T-cell (primary cell): Measurements from ENCODE around the gene BMERB1. TPM values are rescaled to one million over a fixed set of nuclear protein-coding genes. Genes with fewer than 3 reads are reported as not detected.

ENCODE experiments used
- ATAC-seq, 4 experiments: fragments of 200-7000 bp in 3 of 4; fragments of 150-1000 bp in 1 of 4; cut with Tn5 transposase; replicated peaks in 1 of 4; 1 replicate in 3 of 4; 2 replicates in 1 of 4; pipeline ENCODE4 v1.10.0; 2021; ENCODE audit warnings: moderate library complexity in 3 of 4, mild to moderate bottlenecking in 2 of 4, moderate number of reproducible peaks in 1 of 4
- CTCF ChIA-PET, 2 donors: fragments of 300-600 bp; sonication (Branson Sonifier 250); formaldehyde crosslinking; loops; one replicate each; lab custom pipeline; 2022; ENCODE audit warnings: antibody characterized with exemption in 2 of 2; lab: Charles Lee
- POLR2A ChIA-PET, 2 donors: fragments of 300-600 bp; sonication (Branson Sonifier 250); formaldehyde crosslinking; loops; one replicate each; lab custom pipeline; 2022; ENCODE audit warnings: antibody characterized with exemption in 2 of 2; lab: Charles Lee
- DNase-seq, 35 experiments: peaks; one replicate each; pipeline versions ENCODE4 v3.0.0 to v3.0.0-alpha.2; 2013 to 2023
- H3K27ac ChIP-seq: one replicate; pipeline ENCODE4 v1.5.1; 2013; ENCODE audit warnings: low read length
- H3K27me3 ChIP-seq, 2 experiments: replicated peaks in 1 of 2; 1 replicate in 1 of 2; 2 replicates in 1 of 2; pipeline versions ENCODE4 v1.6.1 to v1.7.0; 2013; ENCODE audit warnings: low read length in 1 of 2, mixed read lengths in 1 of 2; ENCODE audit not compliant: control insufficient read depth in 2 of 2, insufficient read depth in 2 of 2; ENCODE audit errors: extremely low read depth in 1 of 2
- H3K36me3 ChIP-seq, 2 donors: 1 replicate in 1 of 2; 2 replicates in 1 of 2; pipeline versions ENCODE4 v1.6.1 to v1.7.0; 2013; ENCODE audit warnings: low read length in 1 of 2; ENCODE audit not compliant: control insufficient read depth in 2 of 2, insufficient read depth in 1 of 2; ENCODE audit errors: extremely low read depth in 1 of 2
- H3K4me1 ChIP-seq, 2 experiments: 1 replicate in 1 of 2; 2 replicates in 1 of 2; pipeline versions ENCODE4 v1.6.1 to v1.7.0; 2013; ENCODE audit warnings: low read length in 2 of 2, mixed read lengths in 1 of 2; ENCODE audit not compliant: insufficient read depth in 2 of 2, control insufficient read depth in 1 of 2; ENCODE audit errors: extremely low read depth in 1 of 2
- H3K4me3 ChIP-seq, 2 donors: 1 replicate in 1 of 2; 2 replicates in 1 of 2; pipeline versions ENCODE4 v1.5.1 to v1.7.0; 2013; ENCODE audit warnings: mild to moderate bottlenecking in 2 of 2, low read length in 1 of 2, moderate library complexity in 1 of 2; ENCODE audit not compliant: control insufficient read depth in 1 of 2; ENCODE audit errors: extremely low read depth in 1 of 2
- H3K9me3 ChIP-seq: 2 replicates; pipeline ENCODE4 v1.7.0; 2013
- H3K27ac Mint-ChIP-seq, 2 donors: one replicate each; pipeline ENCODE4 v1.8.0; 2020 to 2021; ENCODE audit warnings: mild to moderate bottlenecking in 2 of 2, mixed read lengths in 2 of 2
- H3K27me3 Mint-ChIP-seq, 2 donors: one replicate each; pipeline ENCODE4 v1.8.0; 2021 to 2022; ENCODE audit warnings: mixed read lengths in 2 of 2
- H3K36me3 Mint-ChIP-seq: one replicate; pipeline ENCODE4 v1.8.0; 2021; ENCODE audit warnings: mixed read lengths
- H3K4me1 Mint-ChIP-seq, 3 donors: one replicate each; pipeline ENCODE4 v1.8.0; 2020 to 2022; ENCODE audit warnings: mixed read lengths in 3 of 3, mild to moderate bottlenecking in 1 of 3
- H3K4me3 Mint-ChIP-seq, 3 donors: one replicate each; pipeline ENCODE4 v1.8.0; 2020 to 2022; ENCODE audit warnings: mild to moderate bottlenecking in 3 of 3, mixed read lengths in 3 of 3, moderate library complexity in 3 of 3
- H3K9me3 Mint-ChIP-seq, 3 donors: one replicate each; pipeline ENCODE4 v1.8.0; 2020 to 2022; ENCODE audit warnings: mixed read lengths in 3 of 3
- WGBS: methylation state at CpG from one replicate; pipeline ENCODE4 v1.1.5; 2013; ENCODE audit warnings: missing lambda C conversion rate; ENCODE audit not compliant: insufficient coverage; 5-methylcytosine and 5-hydroxymethylcytosine counted together
- total RNA-seq, 35 experiments: library from RNA in 6 of 35; stranded (reverse) in 6 of 35; fragments of 120-200 nt in 1 of 35; gene quantifications; one replicate each; pipeline versions ENCODE4 v1.2.1 to v1.2.4 and lab custom pipeline; 2013 to 2026

BMERB1 gene
- total RNA-seq, 5 donors from 2014 or later (not counting 1 experiment from before 2014, with no cell fraction given) = 2.1 to 9.6 (median 5.6) TPM

DNA sequence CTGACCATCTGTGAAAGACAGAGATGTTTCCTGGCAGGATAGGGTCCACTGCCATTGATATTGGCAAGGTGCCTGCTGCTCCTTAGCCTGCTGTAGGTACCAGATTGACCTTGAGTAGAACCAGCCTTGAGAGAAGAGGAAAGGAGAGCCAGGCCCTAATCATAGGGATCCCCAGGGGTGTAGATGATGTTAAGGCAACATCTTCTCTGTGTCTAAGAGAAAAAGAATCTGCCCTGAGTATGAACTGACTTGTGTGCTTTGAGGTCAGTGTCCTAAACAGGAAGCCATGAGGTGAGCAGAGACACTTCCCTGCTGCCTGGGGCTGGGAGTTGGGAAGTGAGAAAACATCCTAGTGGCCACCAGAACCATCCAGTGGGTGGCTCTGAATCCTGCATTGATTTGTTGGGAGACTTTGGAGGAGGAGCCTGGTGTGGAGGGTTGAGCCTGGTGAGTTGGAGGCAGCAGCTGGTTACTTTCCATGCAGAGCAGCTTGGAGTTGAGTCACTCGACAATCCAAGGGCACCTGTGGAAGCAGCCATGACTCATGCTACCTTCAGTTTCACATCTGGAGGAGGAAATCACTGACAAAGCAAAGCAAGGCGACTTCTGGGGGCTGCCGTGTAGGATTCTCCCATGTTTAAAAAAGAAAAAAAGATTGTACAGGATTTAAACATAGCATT, 47.8 kb downstream of the BMERB1 start:
- ChIA-PET POLR2A (no interaction called here), CTCF (no interaction called here)
- DNase-seq (no peak), ATAC-seq (no peak)
- Mint-ChIP-seq H3K9me3 (no peaks in the 10 kb centered on the region), H3K4me1 (peaks cover 0 to 4% (median 0%) of the 10 kb centered on the region in 3 donors), H3K27me3 (no peaks in the 10 kb centered on the region), H3K4me3 (no peak overlapping the region), H3K27ac (no peak overlapping the region), H3K36me3 (no peaks in the 10 kb centered on the region)
- no peaks in the 10 kb centered on the region for H3K27me3 ChIP-seq
- H3K27ac ChIP-seq = no peak overlapping the region
- no peaks in the 10 kb centered on the region for H3K9me3 ChIP-seq
- H3K4me1 ChIP-seq = no peaks in the 10 kb centered on the region
- WGBS = 17% methylated on average over 1 of the region's 3 CpGs
- no peaks in the 10 kb centered on the region for H3K36me3 ChIP-seq
- no peak overlapping the region for H3K4me3 ChIP-seq

DNA sequence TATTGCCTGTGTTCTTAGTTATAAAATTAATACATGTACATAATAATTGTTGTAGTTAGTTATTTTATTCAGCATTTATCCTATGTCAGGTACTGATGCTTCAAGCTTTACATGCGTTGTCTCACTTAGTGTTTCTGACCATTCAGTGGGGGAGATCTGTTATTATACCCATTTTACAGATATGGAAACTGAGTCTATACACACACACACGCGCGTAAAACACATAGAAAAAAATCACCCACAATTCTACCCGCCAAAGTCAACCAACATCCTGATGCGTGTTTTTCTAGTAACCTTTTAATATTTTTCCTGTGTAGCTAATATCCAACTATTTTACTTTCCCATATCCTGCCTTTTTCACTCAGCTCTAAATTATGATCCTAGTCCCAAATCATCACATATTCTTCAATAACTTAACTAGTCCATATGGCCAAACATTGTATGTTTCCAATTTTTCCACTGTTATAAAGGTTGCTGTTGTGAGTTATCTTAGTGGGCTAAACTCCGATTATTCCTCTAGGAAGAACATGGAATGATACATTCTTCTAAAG, 48.4 kb downstream of the BMERB1 start:
- Histone ChIP-seq H3K36me3 (no peaks in the 10 kb centered on the region), H3K9me3 (no peaks in the 10 kb centered on the region), H3K4me3 (no peak overlapping the region), H3K4me1 (no peaks in the 10 kb centered on the region), H3K27me3 (no peaks in the 10 kb centered on the region), H3K27ac (no peak overlapping the region)
- Mint-ChIP-seq H3K4me3 (no peak overlapping the region), H3K36me3 (no peaks in the 10 kb centered on the region), H3K27ac (no peak overlapping the region), H3K27me3 (no peaks in the 10 kb centered on the region), H3K9me3 (no peaks in the 10 kb centered on the region), H3K4me1 (peaks cover 0 to 4% (median 0%) of the 10 kb centered on the region in 3 donors)
- WGBS = 100% methylated on average over 4 of the region's 7 CpGs
- DNase-seq (no peak), ATAC-seq (no peak)
- POLR2A ChIA-PET = no interaction called here
- CTCF ChIA-PET = no interaction called here

DNA sequence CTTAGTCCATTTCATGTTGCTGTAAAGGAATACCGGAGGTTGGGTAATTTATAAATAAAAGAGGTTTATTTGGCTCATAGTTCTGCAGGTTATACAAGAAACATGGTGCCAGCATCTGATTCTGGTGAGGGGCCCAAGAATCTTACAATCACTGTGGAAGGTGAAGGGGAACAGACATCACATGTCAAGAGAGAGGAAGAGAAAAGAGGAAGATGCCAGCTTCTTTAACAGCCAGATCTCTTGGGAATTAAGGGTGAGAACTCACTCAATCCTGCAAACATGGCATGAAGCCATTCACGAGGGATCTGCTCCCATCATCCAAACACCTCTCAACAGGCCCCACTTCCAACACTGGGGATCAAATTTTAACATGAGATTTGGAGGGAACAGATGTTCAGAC, 49.5 kb downstream of the BMERB1 start:
- DNase-seq = no peak
- no peaks in the 10 kb centered on the region for H3K27me3 Mint-ChIP-seq
- no peak overlapping the region for H3K27ac Mint-ChIP-seq
- H3K4me3 Mint-ChIP-seq = no peak overlapping the region
- H3K36me3 Mint-ChIP-seq = no peaks in the 10 kb centered on the region
- H3K27ac ChIP-seq = no peak overlapping the region
- WGBS = 88% methylated on average over 1 of the region's 2 CpGs
- peaks cover 0 to 2% (median 0%) of the 10 kb centered on the region in 3 donors for H3K4me1 Mint-ChIP-seq
- no peaks in the 10 kb centered on the region for H3K4me1 ChIP-seq
- no peaks in the 10 kb centered on the region for H3K9me3 Mint-ChIP-seq
- ChIA-PET POLR2A (no interaction called here), CTCF (no interaction called here)
- no peaks in the 10 kb centered on the region for H3K27me3 ChIP-seq
- H3K4me3 ChIP-seq = no peak overlapping the region
- no peaks in the 10 kb centered on the region for H3K9me3 ChIP-seq
- no peak for ATAC-seq
- no peaks in the 10 kb centered on the region for H3K36me3 ChIP-seq

DNA sequence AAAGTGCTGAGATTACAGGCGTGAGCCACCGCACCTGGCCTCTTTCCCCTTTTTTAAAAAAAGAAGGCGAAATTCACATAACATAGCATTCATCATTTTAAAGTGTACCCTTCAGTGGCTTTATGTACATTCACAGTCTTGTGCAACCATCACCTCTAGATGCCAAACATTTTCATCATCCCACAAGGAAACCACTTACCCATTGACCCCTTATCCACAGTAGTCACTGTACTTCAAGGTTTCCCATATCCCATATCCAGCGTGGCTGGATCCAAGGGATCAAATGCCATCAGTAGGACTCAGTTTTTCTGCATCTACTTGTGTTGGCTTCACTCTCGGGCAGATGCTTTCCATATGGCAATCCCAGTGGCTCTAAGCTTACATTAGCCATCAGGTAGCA, 50.3 kb downstream of the BMERB1 start:
- H3K9me3 ChIP-seq = no peaks in the 10 kb centered on the region
- CTCF ChIA-PET = no interaction called here
- H3K27me3 ChIP-seq = no peaks in the 10 kb centered on the region
- no peak overlapping the region for H3K27ac Mint-ChIP-seq
- H3K36me3 Mint-ChIP-seq = no peaks in the 10 kb centered on the region
- WGBS = 90% methylated on average over 3 of the region's 5 CpGs
- DNase-seq (no peak), ATAC-seq (no peak)
- peaks cover 0 to 6% (median 3%) of the 10 kb centered on the region in 3 donors for H3K4me1 Mint-ChIP-seq
- POLR2A ChIA-PET = no interaction called here
- H3K27ac ChIP-seq = no peak overlapping the region
- no peaks in the 10 kb centered on the region for H3K27me3 Mint-ChIP-seq
- no peaks in the 10 kb centered on the region for H3K36me3 ChIP-seq
- H3K4me3 ChIP-seq = no peak overlapping the region
- H3K9me3 Mint-ChIP-seq = no peaks in the 10 kb centered on the region
- H3K4me1 ChIP-seq = no peaks in the 10 kb centered on the region
- H3K4me3 Mint-ChIP-seq = no peak overlapping the region

DNA sequence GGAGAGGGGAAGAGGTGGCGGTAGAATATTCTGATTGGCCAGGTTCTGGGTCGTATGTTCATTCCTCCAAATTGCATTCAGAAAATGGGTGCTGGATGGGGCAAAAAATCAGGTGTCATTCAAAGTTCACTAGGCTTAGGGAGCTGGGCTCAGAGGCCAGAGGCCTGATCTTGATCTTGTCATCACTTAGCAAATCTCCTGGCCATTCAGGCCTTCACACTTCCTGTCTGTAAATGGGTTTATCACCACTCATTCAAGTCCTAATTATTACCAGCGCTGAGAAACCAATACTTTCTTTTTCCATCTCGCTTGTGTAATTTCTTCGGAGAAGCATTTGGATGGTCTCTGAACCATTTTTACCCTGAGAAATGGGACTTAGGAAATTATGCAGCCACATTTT, 50.8 kb downstream of the BMERB1 start:
- Mint-ChIP-seq H3K36me3 (no peaks in the 10 kb centered on the region), H3K27me3 (no peaks in the 10 kb centered on the region), H3K9me3 (no peaks in the 10 kb centered on the region), H3K4me3 (no peak overlapping the region), H3K4me1 (peaks cover 0 to 7% (median 4%) of the 10 kb centered on the region in 3 donors), H3K27ac (no peak overlapping the region)
- H3K27ac ChIP-seq = no peak overlapping the region
- H3K9me3 ChIP-seq = no peaks in the 10 kb centered on the region
- ATAC-seq (no peak), DNase-seq (no peak)
- no peaks in the 10 kb centered on the region for H3K27me3 ChIP-seq
- WGBS = no CpG with 5 or more reads among the region's 5 CpGs
- ChIA-PET CTCF (no interaction called here), POLR2A (no interaction called here)
- no peak overlapping the region for H3K4me3 ChIP-seq
- H3K4me1 ChIP-seq = no peaks in the 10 kb centered on the region
- H3K36me3 ChIP-seq = no peaks in the 10 kb centered on the region

DNA sequence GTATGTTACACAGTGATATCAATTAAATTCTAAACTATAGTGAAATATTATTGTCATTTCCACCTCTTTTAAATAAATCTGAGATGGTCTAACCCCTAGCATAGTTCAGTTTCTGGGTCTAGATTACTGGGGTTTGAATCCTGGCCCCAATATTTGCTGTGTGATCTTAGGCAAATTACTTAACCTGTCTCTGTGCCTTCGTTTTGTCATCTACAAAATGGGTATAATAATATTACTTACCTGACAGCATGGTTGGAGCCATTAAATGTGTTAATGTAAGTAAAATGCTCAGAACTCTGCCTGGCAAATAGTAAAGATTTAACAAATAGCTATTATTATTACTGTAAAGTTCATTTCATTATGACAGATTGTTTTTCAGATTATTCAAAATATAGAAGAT, 52.3 kb downstream of the BMERB1 start:
- WGBS = no CpG with 5 or more reads among the region's 1 CpG
- Mint-ChIP-seq H3K27ac (no peak overlapping the region), H3K4me1 (peaks cover 0 to 7% (median 4%) of the 10 kb centered on the region in 3 donors), H3K9me3 (no peaks in the 10 kb centered on the region), H3K4me3 (no peak overlapping the region), H3K27me3 (no peaks in the 10 kb centered on the region), H3K36me3 (no peaks in the 10 kb centered on the region)
- DNase-seq (no peak), ATAC-seq (no peak)
- Histone ChIP-seq H3K27ac (no peak overlapping the region), H3K4me3 (no peak overlapping the region), H3K27me3 (no peaks in the 10 kb centered on the region), H3K36me3 (no peaks in the 10 kb centered on the region), H3K9me3 (no peaks in the 10 kb centered on the region), H3K4me1 (no peaks in the 10 kb centered on the region)
- POLR2A ChIA-PET = interaction anchor here in 1 of 2 donors (0.6 kb wide), 1 partner anchor 28 kb away, joined by 3 read pairs; no protein-coding TSS in a partner anchor
- CTCF ChIA-PET = no interaction called here
